GM21786 (cell line): Measurements from ENCODE around the gene ERF.
A peak's percentile ranks its signal among the peaks of the same experiment; 100 is the strongest.
"Not testable (repeated sequence)": the region's sequence is repeated elsewhere in the genome, so short reads cannot be mapped to it uniquely, and the experiment has no call there.

Source experiments
- ATAC-seq: cut with Tn5 transposase; IDR thresholded peaks from one replicate; pipeline ENCODE4 v1.9.1; 2021; ENCODE audit not compliant: unreplicated experiment

Gene ERF

DNA sequence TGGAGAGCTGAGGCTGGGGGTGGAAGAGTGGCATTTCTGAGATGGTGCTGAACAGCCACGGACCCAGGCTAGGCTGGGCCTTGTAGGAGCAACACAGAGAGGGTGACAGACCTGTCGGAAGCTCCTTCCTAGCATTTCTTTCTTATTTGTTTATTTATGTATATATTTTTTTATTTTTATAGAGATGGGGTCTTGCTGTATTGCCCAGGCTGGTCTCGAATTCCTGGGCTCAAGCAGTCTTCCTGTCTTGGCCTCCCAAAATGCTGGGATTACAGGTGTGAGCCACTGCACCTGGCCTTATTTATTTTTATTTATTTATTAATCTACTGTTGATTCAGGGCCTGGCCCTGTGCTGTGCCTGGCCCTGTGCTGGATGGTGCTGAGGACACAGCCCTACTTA lies 20.6 kb upstream of the ERF start:
- no peak for ATAC-seq

DNA sequence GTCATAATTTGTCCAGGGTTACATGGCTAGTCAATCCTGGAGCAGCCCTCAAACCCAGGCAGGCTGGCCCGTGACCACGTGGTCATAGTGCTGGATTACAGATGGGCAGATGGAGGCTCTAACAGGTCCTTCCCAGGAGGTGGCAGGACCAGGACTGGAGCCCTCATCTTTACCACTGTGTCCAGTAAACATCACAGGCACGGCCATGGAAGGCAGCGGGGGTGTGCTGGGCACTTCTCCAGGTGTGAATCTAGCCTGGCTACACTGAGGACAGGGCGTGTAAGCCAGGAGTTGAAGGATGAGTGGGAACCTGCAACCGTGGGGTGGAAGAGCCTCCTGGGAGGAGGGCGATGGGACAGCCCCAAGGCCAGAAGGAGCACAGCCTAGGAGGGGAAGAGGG lies 20.2 kb upstream of the ERF start:
- ATAC-seq, result no peak

DNA sequence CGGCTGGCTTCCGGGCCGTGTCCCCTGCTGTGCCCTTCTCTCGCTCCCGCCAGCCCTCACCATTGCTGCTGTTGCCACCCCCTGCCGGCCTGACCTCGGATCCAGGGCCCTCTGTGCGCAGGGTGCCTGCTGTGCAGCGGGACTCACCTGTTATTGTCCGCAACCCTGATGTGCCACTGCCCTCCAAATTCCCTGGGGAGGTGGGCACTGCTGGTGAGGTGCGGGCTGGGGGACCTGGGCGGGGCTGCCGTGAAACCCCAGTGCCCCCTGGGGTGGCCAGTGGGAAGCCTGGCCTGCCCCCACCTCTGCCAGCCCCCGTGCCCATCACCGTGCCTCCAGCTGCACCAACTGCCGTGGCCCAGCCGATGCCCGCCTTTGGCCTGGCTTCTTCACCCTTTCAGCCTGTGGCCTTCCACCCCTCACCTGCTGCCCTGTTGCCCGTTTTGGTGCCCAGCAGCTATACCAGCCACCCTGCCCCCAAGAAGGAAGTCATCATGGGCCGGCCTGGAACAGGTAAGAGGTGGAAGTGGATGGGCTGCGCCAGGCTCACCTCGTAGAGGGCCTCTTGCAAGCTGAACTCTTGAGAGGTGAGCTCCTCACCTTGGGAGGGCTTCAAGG lies 19.2 kb upstream of the ERF start:
- no peak for ATAC-seq

DNA sequence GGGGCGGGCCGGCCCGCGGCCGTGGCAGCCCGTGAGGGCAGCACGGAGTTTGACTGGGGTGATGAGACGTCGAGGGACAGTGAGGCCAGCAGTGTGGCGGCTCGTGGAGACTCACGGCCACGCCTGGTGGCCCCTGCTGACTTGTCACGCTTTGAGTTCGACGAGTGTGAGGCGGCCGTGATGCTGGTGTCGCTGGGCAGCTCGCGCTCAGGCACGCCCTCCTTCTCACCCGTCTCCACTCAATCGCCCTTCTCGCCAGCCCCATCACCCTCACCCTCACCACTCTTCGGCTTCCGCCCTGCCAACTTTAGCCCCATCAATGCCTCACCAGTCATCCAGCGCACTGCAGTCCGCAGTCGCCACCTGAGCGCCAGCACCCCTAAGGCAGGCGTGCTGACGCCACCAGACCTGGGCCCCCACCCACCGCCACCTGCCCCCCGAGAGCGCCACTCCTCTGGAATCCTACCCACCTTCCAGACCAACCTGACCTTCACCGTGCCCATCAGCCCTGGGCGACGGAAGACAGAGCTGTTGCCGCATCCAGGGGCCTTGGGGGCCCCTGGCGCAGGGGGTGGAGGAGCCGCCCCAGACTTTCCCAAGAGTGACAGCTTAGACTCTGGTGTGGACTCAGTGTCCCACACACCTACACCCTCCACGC lies 18.6 kb upstream of the ERF start:
- no peak for ATAC-seq

DNA sequence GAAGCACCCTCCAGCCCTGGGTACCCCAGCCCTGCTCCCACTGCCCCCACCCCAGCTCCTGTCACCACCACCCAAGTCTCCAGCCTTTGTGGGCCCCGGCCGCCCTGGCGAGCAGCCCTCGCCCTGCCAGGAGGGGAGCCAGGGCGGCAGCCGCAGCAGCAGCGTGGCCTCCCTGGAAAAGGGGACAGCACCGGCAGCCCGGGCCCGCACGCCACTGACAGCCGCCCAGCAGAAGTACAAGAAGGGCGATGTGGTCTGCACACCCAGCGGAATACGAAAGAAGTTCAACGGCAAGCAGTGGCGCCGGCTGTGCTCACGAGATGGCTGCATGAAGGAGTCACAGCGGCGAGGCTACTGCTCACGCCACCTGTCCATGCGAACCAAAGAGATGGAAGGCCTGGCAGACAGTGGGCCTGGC lies 18.1 kb upstream of the ERF start:
- ATAC-seq, result no peak

DNA sequence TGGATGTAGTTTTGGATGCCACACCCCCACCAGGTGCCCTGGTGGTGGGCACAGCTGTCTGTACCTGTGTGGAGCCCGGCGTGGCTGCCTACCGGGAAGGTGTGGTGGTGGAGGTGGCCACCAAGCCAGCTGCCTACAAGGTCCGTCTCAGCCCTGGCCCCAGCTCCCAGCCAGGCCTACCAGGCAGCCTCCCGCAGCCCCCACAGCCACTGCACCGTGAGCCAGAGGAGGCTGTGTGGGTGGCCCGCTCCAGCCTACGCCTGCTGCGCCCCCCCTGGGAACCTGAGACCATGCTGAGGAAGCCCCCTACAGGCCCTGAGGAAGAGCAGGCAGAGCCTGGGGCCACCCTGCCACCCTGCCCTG lies 17.6 kb upstream of the ERF start:
- no peak for ATAC-seq

DNA sequence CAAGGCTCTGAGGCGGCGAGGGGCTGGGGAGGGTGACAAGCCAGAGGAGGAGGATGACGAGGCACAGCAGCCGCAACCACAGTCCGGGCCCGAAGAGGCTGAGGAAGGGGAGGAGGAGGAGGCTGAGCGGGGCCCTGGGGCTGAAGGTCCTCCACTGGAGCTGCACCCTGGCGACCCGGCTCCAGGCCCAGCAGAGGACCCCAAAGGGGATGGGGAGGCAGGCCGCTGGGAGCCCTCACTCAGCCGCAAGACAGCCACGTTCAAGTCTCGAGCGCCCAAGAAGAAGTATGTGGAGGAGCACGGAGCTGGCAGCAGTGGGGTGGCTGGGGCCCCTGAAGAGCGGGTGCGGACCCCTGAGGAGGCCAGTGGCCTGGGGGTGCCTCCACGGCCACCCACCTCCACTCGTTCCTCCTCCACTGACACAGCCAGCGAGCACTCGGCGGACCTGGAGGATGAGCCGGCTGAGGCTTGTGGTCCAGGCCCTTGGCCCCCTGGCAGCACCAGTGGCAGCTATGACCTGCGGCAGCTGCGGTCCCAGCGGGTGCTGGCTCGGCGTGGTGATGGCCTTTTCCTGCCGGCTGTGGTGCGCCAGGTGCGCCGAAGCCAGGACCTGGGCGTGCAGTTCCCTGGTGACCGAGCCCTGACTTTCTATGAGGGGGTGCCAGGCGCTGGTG lies 17.1 kb upstream of the ERF start:
- no peak for ATAC-seq

DNA sequence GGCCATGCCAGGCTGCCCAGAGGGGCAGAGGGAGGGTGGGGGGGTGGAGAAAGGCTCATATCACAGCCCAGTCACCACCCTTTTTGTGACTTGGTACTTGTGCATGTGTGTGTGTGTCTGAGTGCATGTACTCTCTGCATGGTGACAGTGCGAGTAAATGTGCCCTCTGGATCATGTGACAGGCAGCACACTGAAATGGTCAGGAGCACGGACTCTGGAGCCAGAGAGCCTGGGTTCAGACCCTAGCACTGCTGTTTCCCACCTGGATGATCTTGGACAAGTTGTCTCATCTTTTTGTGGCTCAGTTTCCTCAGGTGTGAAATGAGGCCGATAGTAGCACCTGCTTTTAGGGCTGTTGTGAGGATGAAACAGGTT lies 16.1 kb upstream of the ERF start:
- no peak for ATAC-seq

DNA sequence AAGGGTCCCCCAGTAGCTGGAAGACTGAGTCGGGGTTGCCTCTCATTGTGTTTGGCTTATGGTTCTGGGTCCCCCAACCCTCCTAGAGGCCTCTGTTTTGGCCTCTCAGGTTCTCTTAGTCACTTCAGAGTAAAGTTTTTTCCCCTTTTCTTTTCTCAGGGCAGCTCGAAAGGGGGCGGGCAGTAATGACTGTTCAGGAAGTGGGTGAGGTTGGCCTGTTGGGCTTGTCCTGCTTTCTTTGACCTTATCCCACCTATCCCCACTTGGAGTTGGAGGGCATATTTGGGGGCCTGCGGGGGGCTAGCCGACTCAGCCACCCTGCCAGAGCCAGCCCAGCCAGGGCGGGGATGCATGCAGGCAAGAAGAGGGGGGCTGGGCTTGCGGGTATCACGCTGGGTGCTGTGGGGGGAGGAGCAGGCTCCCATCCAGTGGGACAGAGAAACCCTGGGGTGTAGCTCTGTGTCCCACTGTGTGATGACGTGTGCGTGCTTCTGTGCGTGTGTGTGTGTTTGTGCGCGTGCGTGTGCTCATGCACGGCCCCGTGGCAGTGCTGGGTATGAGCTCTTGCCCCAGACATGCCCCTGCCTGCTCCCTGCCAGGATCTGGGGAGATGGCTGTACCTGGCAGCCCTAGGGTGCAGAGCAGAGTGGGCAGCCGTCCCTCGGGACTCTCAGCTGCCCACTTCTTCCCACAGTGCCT lies 15.6 kb upstream of the ERF start:
- ATAC-seq, result no peak

DNA sequence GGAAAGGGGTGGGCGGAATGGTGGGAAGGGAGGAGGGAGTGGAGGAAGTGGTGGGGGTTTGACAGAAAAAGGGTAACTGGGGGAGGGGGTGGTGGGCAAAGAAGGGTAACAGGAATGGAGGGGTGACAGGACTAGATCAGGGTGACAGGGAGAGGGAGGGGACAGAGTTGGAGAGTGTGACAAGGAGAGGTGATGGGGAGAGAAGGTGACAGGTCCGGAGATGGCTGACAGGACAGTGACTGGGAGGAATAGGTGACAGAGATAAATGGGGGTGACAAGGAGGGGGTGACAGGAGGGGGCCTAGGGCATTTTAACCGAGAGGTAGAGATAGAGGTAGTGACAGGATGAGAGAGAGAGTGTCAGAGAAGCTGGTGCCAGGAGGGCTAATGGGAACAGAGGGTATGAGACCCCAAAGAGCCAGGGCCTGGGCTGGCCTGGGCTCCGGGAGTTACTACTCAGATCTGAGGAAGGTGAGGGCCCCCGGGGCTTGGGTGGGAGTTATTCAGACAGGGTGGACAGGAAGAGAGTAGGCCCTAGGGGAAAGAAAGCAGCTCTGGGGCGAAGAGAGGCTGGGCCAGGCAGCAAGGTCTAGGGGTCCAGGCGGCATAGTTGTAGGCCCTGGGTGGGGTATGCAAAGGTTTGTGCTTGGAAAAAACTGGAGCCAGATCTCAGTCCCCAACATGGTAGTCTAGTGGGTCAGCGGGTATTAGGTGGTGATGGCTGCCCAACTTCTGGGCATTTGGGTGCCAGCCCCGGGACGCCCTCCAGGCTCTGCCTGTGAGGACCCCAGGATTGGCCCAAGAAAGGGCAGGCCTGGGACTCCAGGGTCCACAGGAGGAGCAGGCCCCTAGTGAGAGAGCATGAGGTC lies 14.8 kb upstream of the ERF start:
- no peak for ATAC-seq

DNA sequence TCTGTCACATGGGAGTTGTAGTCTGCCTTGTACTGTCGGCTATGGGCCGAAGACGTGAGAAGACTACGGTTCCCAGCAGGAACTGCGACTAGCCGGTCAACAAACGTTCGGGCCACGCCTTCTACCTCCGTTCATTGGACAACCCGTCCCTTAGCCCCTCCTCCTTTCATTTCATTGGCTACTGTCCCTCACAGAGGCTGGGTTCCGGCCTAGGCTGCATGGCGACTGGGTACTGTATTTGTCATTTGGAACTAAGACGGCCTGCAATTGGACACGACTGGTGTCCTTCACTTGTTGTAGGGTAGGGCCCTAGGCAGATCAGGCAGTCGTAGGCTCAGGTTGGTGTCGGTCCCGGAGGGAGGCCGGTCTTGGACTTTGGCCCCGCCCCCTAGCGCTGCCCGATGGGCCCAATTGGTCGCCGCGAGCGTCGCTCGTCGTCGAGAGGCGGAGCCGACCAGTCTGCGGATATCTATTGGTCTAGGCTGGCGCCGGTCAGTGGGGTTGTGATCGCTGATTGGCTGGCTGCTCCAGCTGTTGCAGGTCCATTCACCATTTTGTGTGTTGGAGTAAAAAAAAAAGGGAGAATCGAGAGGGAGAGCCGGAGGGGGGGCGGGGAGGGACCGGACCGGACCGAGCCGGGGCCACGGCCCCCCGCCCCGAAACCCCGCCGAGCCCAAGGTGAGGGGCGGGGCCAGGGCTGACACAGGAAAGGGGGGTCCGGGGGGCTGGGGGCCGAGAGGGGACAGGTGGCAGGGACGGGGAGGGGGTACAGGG lies 14.0 kb upstream of the ERF start, which contains the start of gene CIC:
CIC (plus strand) TSS at position 549 of the 774 bp plus-strand sequence. CDS start 2,532 bp downstream, outside the sequence.
- ATAC-seq, result peak; percentile 81

DNA sequence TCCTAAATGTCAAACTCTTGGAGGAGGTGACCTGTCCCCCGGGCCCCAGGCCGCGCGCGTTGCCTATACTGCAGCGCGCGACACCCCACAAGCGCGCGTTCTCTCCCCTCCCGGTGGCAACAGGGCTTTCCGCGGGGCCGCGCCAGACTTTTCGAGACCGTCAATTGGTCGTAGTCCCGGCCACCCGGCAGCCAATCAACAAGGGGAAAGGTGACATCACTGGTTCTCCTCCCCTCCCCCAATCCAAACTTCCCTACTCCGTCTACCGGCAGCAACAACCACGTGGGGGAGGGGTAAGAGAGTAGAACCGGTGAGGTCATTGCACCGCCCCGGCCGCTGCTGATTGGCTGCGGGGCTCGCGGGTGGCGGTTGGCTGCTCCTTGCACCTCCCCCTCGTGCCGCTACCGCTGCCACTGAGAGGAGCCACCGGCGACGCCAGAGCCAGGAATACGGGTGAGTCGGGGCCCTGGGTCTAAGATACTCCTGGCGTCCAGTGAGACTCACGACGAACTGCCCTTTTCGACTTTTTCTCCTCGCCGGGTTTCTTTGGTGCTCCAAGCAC lies 13.3 kb upstream of the ERF start:
- peak; percentile 41 for ATAC-seq

DNA sequence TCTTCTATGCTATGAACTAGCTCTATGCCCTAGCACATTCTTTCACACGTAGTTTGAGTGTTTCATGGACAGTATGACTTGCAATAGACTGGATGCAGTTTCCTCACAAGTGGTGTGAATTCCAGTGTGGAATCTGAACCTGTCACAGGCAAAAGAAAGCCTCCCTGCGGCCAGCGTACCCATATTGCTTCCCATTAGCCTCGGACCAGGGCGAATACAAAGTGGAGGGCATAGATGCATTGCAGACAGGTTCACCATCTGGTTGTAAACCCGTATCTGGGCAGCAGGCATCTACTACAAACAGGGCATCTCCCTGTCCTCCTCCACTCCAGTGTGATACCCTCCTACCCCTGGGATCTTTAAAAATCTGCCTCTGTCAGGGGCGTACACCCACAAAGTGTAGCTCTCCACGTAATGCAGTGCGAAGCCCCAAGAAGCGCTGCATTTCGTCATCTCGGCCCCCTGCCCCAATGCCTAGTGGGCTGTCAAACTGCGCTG lies 12.8 kb upstream of the ERF start:
- ATAC-seq, result no peak

DNA sequence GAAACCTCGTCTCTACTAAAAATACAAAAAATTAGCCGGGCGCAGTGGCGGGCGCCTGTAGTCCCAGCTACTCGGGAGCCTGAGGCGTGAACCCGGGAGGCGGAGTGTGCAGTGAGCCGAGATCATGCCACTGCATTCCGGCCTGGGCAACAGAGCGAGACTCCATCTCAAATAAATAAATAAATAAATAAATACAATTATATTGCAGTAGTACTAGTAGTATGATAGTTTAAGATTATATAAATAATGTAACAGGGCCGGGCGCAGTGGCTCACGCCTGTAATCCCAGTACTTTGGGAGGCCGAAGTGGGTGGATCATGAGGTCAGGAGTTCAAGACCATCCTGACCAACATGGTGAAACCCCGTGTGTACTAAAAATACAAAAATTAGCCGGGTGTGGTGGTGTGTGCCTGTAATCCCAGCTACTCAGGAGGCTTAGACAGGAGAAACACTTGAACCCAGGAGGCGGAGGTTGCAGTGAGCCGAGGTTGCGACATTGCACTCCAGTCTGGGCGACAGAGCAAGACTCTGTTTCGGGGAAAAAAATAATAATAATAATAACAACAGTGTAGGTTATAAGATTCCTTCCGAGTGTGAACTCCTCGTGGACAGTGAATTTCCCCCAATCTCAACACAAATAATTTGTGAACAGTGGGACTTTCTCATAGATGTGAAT lies 12.1 kb upstream of the ERF start:
- ATAC-seq, result not testable (repeated sequence)

DNA sequence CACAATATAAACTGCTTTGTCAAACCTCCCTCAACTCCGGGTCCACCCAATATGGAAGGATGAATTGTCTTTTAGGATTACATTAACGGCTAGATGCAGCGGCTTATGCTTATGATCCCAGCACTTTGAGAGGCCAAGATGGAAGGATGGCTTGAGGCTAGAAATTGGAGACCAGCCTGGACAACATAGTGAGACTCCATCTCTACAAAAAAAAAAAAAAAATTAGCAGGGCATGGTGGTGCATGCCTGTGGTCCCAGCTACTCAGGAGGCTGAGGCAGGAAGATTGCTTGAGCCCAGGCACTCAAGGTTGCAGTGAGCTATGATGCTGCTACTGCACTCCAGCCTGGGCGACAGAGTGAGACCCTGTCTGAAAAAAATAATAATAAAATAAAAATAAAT lies 11.2 kb upstream of the ERF start:
- not testable (repeated sequence) for ATAC-seq

DNA sequence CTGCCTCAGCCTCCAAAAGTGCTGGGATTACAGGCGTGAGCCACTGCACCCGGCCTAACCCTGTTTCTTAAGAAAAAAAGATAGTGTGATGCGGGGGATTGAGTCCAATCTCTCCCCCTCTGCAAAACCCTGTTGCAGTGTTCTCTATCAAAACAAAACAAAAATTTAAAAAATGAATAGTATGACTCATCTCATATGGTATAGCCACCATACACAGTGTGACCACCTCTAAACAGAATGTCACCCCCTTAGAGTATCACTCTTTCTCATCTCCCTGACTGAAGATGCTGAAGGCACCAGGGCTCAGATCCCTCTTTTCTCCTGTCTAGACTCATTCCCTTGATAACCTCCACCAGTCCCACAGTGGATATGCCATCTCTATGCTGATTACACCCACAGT lies 6.8 kb upstream of the ERF start:
- ATAC-seq, result no peak

DNA sequence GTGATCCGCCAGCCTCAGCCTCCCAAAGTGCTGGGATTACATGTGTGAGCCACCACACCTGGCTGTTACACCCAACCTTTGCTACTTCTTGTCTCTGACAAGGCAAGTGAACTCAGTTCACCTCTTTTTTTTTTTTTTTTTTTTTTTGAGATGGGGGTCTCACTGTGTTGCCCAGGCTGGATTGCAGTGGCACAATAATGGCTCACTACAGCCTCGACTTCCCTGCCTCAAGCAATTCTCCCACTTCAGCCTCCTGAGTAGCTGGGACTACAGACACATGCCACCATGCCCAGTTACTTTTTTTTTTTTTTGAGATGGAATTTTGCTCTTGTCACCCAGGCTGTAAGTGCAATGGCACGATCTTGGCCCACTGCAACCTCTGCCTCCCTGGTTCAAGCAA lies 2.9 kb upstream of the ERF start:
- ATAC-seq, result not testable (repeated sequence)

DNA sequence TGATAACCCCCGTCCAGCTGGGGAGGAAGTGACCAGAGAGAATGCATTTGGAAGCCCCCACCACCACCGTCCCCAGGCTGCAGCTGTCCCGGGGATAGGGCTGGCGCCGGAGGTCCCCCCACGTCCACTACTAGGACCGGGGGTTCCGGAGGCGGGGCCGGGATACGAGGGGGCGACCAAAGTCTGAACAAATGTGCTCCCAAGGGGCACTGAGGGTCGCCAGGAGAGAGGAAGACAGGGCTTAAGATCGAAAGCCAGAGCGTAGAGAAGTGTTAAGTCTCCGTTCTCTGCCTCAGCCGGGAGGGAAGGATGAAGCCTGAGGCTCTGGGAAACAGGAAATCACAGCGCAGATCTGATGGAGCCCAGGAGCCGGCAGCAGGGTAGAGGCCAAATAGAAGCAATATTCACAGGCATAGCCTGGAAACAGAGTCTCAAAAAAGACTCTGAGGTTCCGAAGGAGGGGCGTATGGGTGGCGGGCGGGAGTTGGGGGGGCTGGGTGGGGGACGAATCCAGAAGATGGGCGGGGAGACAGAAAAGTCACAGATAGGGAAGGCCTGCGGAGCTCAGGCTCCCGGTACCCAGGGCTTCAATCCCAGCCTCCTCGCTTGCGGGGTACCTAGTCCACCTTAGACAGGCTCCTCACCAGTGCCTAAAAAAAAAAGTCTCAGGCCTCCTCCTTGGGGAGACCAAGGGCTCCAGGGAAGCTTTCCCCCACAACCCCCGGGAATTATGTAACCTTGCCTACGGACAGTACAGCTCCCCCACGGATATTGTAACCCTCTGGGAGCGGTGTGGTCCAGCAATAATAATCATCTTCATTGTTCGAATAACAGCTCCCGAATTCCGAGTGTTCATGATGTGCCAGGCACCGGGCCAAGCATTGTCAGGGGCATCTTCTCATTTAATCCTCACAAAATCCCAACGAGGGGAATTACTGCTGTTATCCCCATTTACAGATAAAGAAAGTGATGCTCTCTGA lies 1.1 kb upstream of the ERF start:
- no peak for ATAC-seq
